Heart right ventricle (tissue), 16 donors: ENCODE measurements around the gene P2RX3. TPM values are rescaled to one million over a fixed set of nuclear protein-coding genes. Genes with fewer than 3 reads are reported as not detected.

Experiments
- ATAC-seq, 8 donors: fragments of 200-7000 bp; cut with Tn5 transposase; one replicate each; pipeline ENCODE4 v1.9.1; 2020; ENCODE audit warnings: mild to moderate bottlenecking in 8 of 8, moderate library complexity in 8 of 8, moderate number of reproducible peaks in 1 of 8
- DNase-seq, 2 donors: peaks; one replicate each; pipeline ENCODE4 v3.0.0-alpha.2; 2020
- H3K27ac ChIP-seq, 10 donors: fragments of 200-600 bp; sonication (generic) in 2 of 10; one replicate each; pipeline versions ENCODE4 v1.5.0 to v1.8.0; 2020 to 2022; ENCODE audit warnings: mild to moderate bottlenecking in 3 of 10
- H3K27me3 ChIP-seq, 7 donors: fragments of 200-600 bp; one replicate each; pipeline ENCODE4 v1.8.0; 2021 to 2022; ENCODE audit warnings: mild to moderate bottlenecking in 2 of 7
- H3K36me3 ChIP-seq, 9 donors: fragments of 200-600 bp; sonication (generic) in 1 of 9; one replicate each; pipeline versions ENCODE4 v1.5.0 to v1.8.0; 2020 to 2022; ENCODE audit warnings: mild to moderate bottlenecking in 2 of 9
- H3K4me1 ChIP-seq, 9 donors: fragments of 200-600 bp; sonication (generic) in 1 of 9; one replicate each; pipeline versions ENCODE4 v1.5.0 to v1.8.0; 2020 to 2022; ENCODE audit warnings: mild to moderate bottlenecking in 4 of 9
- H3K4me3 ChIP-seq, 10 donors: fragments of 200-600 bp; sonication (generic) in 2 of 10; one replicate each; pipeline versions ENCODE4 v1.5.0 to v1.8.0; 2020 to 2022; ENCODE audit warnings: mild to moderate bottlenecking in 7 of 10, moderate library complexity in 2 of 10
- H3K9me3 ChIP-seq, 11 donors: fragments of 200-600 bp in 10 of 11; sonication (generic) in 2 of 11; one replicate each; pipeline versions ENCODE4 v1.5.0 to v1.8.0; 2013 to 2022; ENCODE audit warnings: mild to moderate bottlenecking in 2 of 11, control low read depth in 1 of 11, moderate library complexity in 1 of 11
- WGBS, 2 donors: extraction: QIAGEN DNeasy Blood & Tissue Kit; methylation state at CpG; one replicate each; pipeline ENCODE4 v1.1.7; 2013; ENCODE audit warnings: inconsistent platforms in 1 of 2; 5-methylcytosine and 5-hydroxymethylcytosine counted together
- intact Hi-C, 10 donors: fragments of 100-400 bp; cut with DNase I; formaldehyde crosslinking; loops; one replicate each; pipeline versions ENCODE4 v1.11.1 to v1.14.2; 2022
- polyA plus RNA-seq, 2 donors: library from polyadenylated mRNA; stranded (reverse); fragments of 200-250 nt; gene quantifications; one replicate each; pipeline ENCODE4 v1.2.3, GENCODE V29; 2013
- total RNA-seq, 10 donors: library from RNA; stranded (reverse); fragmentation: NEBNext Ultra II Directional in 3 of 10; extraction: Animal tissue kit (Norgen Biotek cat#: 25700) in 3 of 10; gene quantifications; one replicate each; pipeline versions ENCODE4 v1.2.1 to v1.2.4, GENCODE V29; 2021 to 2023
- TF ChIP-seq, protein P1 (sequence below), 9 donors: fragments of 200-600 bp; sonication (generic) in 2 of 9; IDR thresholded peaks; one replicate each; pipeline versions ENCODE4 v1.5.0 to v1.8.0; 2021 to 2022; ENCODE audit warnings: antibody characterized with exemption in 9 of 9, mild to moderate bottlenecking in 5 of 9, moderate library complexity in 1 of 9
- donor health status: Arrhythmogenic right ventricular cardiomyopathy.
- donor health status: ischemic (EF 13 %, LVEDD 7.1; RV severe dilation, severe dysfunction).
- donor health status: healthy with polysubstance abuse.
- donor health status: DM: no; HTN: yes; CAD: no.
- donor health status: DM: no; HTN: no; CAD: no.
- donor health status: ischemic (EF 25% LVEDD 6.9; RV normal size, moderate dysfunction).
- donor health status: ischemic (EF 25% LVEDD 5.7; RV mildly dilated, moderate dysfunction).
- donor health status: healthy.
- donor health status: DM: yes; HTN: yes; CAD: no.
- donor health status: Ischemic cardiomyopathy.
- donor health status: ischemic (EF 35%, LVEDD 5.7; RV mildly dilated, moderate dysfunction).
- donor health status: nonischemic (EF 11% LVEDD 7.7; RV severe dilation, severe dysfunction).
- donor health status: DM: yes; HTN: yes; CAD: no.
- donor health status: PGD.
- donor health status: ischemic (EF 29% LVEDD 5.4; RV normal size, mild dysfunction).
- donor health status: nonischemic (EF 23%, LVEDD 6.1; RV moderate dilation, normal function).

The P2RX3 gene
- total and polyA plus RNA-seq, 12 donors = 0.32 to 5.1 (median 1.4) TPM

- H3K36me3 ChIP-seq = peaks cover 0 to 50% (median 16%) of the 10 kb centered on the region in 9 donors
- peak in 1 of 8 donors; percentile 1 for ATAC-seq
These were observed 16.5 kb upstream of the P2RX3 start for GRCh38 chr11:57321388-57322255.

DNA sequence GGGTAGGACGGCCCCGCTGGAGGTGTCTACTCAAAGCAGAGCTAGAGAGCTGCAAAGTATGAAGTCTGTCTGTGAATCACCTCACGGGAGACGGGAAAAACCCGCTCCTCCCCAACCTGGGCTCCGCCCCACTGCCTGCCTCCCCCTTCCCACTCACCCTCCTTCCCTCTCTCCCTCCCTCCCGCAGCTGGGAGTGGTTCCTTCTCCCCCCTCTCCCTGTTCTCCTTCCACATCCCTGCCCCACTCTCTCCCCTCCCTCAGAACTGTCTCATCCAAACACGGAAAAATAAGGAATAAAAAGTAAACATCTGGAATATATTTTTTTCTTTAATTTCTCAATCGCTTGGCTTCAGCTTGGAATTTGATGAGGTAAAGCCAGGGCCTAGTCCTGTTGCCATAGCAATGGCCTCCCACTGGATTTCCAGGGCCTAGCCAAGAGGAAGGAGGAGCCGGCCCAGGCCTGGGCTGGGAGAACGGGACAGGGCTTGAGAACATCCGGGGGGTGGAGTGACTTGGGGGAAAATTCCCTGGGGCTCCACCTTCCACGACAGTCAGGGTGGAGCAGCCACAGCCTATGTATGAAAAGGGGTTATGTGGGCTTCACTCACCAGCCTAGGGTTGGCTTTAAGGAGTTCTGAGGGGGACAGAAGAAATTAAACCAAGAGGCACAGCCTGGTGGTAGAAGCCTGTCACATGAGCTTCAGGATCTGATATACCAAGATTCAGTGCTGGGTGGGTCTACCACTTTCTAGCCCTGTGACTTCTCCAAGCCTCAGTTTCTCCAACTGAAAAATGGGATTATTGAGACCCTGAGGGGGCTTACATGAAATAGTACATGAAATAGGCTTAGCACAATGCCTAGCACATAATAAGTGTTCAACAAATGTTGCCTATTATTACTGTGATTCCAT, 15.6 kb upstream of the P2RX3 start:
- peak overlapping the region in 9 of 10 donors; percentile 65 to 80 (median 73) for H3K4me3 ChIP-seq
- H3K4me1 ChIP-seq = peaks cover 20 to 86% (median 67%) of the 10 kb centered on the region in 9 donors
- WGBS, 2 donors = 37 to 40% methylated on average over 13 of the region's 13 CpGs
- no peaks in the 10 kb centered on the region for H3K27me3 ChIP-seq
- intact Hi-C loops = loop anchor here in 1 of 10 donors (5.0 kb wide), 1 partner anchor 45 kb away; no protein-coding TSS in a partner anchor
- DNase-seq (peak; percentile 87 to 94), ATAC-seq (peak; percentile 59 to 78 (median 67))
- TF ChIP-seq, protein P1, sequence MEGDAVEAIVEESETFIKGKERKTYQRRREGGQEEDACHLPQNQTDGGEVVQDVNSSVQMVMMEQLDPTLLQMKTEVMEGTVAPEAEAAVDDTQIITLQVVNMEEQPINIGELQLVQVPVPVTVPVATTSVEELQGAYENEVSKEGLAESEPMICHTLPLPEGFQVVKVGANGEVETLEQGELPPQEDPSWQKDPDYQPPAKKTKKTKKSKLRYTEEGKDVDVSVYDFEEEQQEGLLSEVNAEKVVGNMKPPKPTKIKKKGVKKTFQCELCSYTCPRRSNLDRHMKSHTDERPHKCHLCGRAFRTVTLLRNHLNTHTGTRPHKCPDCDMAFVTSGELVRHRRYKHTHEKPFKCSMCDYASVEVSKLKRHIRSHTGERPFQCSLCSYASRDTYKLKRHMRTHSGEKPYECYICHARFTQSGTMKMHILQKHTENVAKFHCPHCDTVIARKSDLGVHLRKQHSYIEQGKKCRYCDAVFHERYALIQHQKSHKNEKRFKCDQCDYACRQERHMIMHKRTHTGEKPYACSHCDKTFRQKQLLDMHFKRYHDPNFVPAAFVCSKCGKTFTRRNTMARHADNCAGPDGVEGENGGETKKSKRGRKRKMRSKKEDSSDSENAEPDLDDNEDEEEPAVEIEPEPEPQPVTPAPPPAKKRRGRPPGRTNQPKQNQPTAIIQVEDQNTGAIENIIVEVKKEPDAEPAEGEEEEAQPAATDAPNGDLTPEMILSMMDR (IDR thresholded peaks at IDR 0.05) = no peak
- H3K27ac ChIP-seq = peak overlapping the region; percentile 86 to 96 (median 92)
- H3K36me3 ChIP-seq = peaks cover 0 to 50% (median 20%) of the 10 kb centered on the region in 9 donors
- H3K9me3 ChIP-seq = no peaks in the 10 kb centered on the region

More at GRCh38 chr11:57321388-57322255, 16.5 kb upstream of the P2RX3 start:
- H3K4me1 ChIP-seq = peaks cover 26 to 86% (median 71%) of the 10 kb centered on the region in 9 donors
- no peaks in the 10 kb centered on the region for H3K27me3 ChIP-seq
- no peaks in the 10 kb centered on the region for H3K9me3 ChIP-seq
- peak overlapping the region; percentile 10 to 80 (median 66) for H3K4me3 ChIP-seq
- intact Hi-C loops = loop anchor here in 1 of 10 donors (5.0 kb wide), 1 partner anchor 44 kb away; no protein-coding TSS in a partner anchor
- TF ChIP-seq, protein P1 (IDR thresholded peaks at IDR 0.05) = no peak
- H3K27ac ChIP-seq = peak overlapping the region; percentile 48 to 96 (median 92)
- 43 to 51% methylated on average over 6 of the region's 6 CpGs for WGBS, 2 donors
- DNase-seq = no peak

GRCh38 chr11:57323167-57323854, 14.8 kb upstream of the P2RX3 start:
- intact Hi-C loops = loop anchor here in 1 of 10 donors (5.0 kb wide), 1 partner anchor 46 kb away; no protein-coding TSS in a partner anchor

More at GRCh38 chr11:57323167-57323854, 14.8 kb upstream of the P2RX3 start:
- Histone ChIP-seq H3K27me3 (no peaks in the 10 kb centered on the region), H3K27ac (peak overlapping the region; percentile 86 to 96 (median 92)), H3K4me3 (peak overlapping the region; percentile 65 to 80 (median 71)), H3K36me3 (peaks cover 0 to 50% (median 26%) of the 10 kb centered on the region in 9 donors), H3K9me3 (no peaks in the 10 kb centered on the region), H3K4me1 (peaks cover 12 to 78% (median 59%) of the 10 kb centered on the region in 9 donors)
- ATAC-seq = no peak
- DNase-seq = no peak
- 65 to 82% methylated on average over 3 of the region's 3 CpGs for WGBS, 2 donors
- TF ChIP-seq, protein P1 (IDR thresholded peaks at IDR 0.05) = peak in 2 of 9 donors; percentile 11 to 17
